ENCODE results near the gene CCBE1.

The CCBE1 gene

DNA sequence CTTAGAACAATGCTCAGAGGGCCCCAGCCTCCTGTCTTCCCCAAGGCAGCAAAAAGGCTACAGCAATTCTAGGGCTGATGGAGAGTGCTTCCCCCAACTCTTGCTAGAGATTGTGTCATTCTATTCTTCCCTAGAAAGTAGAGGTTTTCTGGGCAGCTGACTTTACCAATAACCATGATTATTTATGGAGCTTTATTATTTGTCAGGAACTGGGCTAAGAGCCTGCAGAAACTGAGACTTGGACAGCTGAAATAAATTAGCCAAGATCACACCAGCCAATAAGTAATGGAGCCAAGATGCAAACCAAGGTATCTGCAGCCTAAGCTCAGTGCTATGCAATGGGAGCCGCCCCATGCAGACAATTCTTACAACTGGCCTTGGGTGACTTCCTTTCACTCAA is 84.8 kb downstream of the CCBE1 start:
- no peak for DNase-seq

DNA sequence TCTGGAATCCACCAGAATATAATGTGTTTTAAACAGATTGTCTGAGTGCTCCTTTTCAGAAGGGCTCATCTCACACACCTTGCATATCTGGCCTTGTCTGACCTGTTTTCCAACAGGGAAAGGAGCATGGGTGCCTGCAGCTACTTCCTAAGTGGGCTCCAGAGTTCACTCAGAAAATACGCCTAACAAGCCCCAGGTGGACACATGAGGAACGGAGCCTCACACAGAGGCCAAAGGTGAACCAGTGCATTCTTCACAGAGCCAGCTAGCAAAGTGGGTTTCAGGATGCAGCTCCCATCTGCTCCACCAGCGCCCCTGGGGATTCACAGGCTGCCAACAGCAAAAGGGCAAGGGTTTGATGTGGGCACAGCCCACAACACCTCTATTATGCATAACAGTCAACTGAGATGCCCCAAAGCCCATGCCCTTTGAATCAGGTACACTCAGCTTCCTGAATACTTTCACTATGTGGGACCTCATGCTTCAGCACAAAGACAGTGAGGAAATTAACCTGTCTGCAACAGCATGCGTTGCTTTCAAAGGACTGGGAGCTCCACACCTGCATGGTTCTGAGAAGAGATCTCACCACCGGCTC is 86.6 kb downstream of the CCBE1 start:
- DNase-seq, result no peak

GRCh38 chr18:59609654-59610053 is 87.6 kb downstream of the CCBE1 start:
- no peak for DNase-seq

DNA sequence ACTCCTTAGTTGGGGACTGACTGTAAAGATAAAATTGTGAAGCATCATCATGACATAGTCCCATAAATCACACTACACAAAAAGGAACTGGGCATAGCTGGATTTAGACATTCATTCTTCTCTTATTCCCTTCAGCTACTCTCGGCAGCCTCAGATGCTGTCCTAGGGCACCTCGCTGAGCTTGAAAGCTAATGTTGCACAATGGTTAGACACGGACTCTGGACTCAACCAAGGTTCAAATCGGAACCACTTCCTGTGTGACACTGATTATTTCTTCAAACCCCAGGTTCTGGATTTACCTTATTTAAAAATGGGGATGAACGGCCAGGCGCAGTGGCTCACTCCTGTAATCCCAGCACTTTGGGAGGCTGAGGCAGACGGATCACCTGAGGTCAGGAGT is 89.8 kb downstream of the CCBE1 start:
- no peak for DNase-seq

DNA sequence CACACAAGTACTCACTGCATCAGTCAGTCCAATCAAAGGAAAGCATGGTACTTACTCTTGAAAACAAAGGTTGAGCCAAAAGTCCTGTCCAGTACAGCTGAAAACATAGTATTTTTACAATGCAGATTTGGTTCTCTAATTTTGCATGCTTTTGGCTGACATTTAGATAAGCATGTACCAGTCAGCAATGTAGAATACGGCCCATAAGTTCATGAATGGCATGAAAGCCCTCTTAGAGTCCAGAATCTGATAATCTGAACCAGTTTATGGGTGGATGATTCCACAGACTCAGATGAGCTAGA is 90.2 kb downstream of the CCBE1 start:
- DNase-seq, result no peak

DNA sequence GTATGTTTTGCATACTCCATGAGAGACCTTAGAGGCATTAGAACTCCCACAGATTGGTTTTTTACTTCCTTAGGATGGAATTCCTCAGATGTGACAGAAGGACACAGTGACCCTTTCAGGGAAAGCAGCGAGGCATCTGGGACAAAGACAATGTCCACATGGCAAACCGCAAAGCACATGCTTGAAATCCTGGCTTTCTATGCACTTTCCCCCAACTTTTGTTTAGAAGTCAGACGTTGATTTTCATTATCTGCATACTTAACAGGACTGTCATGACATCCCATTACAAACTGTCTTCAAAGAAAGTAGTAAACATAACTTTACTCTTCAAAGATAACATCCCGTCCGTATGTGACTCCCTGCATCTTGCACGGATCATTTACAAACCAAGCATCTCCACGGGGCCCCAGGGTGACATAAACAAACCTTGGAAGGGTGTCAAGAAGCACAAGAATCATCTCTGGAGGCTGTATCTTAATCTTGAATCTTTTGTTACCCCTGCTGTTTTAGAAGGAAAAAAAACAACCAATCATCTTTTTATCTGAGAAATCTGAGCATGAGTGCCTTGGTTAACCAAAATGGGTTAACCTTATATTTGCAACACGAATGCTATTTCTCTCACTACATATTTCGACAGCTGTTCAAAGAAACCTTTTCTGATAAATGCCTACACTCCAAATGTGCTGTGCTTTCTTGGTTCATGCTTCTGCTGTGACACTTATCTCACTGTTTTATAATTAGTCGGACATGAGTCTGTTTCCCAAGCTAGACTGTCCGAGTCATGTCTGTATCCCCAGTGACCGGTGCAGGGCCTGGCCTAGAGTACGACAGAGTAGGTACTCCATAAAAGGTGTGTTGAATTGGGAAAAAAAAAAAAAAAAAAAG is 90.8 kb downstream of the CCBE1 start:
- DNase-seq, result no peak

DNA sequence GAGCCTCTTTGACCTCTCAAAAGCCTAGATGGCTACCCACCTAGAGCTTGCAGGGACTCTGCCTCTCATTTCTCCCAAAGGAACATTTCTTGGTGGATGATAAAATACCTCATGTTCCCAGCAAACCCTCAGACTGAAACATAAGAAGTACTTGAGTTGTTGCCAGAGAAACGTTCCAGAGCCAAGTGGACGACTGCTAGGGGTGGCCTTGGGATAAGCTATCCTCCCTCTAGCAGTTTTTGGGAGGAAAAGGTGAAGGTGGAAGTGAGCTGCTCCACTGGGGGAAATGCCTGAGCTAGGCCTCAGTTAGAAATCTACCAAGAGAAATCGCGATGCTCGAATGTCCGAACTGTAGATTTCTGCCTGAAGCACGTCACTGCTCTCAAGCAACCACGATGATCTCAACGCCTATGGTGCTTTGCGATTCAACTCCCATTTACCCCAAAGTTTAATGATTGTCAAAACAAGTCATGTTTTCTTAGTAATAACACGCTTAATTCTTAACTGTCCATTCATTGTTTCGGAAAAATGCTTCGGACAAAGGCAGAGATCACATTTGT is 91.5 kb downstream of the CCBE1 start:
- no peak for DNase-seq

DNA sequence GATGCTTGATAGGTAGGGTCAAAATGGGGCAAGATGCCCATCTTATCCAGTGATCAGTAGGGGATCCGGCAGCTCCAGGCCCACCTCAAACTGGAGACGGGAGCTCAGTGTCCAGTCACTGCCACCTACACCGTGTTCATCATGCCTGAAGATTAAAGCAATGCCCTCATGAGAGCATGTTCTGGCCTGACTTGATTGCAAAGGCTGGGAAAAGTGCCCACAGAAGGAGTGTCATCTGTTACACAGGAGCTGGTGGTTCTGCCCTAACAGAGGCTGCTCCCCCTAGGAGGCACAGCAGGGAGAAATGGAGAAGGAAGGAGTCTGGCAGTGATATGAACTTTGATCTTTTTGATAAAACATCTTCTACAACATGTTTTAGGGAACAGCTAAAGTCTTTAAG is 92.3 kb downstream of the CCBE1 start:
- DNase-seq, result no peak

- no peak for DNase-seq
Observed at GRCh38 chr18:59597049-59597448, 100.2 kb downstream of the CCBE1 start.

DNA sequence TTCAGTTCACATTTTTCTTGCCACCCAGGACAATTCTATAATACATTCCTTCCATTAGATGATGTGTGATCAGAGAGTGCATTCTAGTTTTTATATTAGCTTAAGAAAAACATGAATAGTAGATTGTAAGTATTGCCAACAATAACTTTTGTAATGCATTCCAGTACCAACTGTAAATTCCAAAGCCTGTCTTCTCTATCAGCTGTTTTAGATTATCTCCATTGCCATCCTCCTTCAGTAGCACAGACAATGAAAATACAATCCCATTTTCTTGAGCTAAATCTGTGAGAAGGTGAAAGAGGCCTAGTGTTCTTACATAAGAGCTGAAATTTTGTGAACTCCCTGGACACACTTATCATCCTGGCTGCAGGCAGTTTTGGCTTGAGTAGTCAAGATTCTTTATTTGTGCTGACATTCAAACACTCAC is 103.9 kb downstream of the CCBE1 start:
- no peak for DNase-seq

- DNase-seq, result no peak
Observed at GRCh38 chr18:59592624-59593023, 104.6 kb downstream of the CCBE1 start.

DNA sequence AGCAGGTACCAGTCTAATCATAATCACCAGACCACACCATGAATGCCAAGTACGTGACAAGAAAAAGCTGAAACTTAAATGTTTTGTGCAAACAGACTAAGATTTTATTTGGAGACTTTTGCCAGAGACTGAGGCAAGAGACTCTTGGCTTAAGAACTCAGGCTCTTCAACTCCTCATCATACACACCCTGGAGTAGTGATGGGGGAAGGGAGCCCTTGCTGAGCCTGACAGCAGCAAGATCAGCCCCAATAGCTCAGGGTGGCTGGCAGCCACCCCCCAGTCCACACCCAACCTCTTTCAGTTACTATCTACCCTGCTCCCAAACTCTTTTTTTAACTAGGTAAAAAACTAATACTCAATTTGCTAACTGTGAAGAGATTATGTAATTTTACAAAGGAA is 114.8 kb downstream of the CCBE1 start:
- DNase-seq, result no peak

- no peak for DNase-seq
Observed at GRCh38 chr18:59579509-59579908, 117.7 kb downstream of the CCBE1 start.

DNA sequence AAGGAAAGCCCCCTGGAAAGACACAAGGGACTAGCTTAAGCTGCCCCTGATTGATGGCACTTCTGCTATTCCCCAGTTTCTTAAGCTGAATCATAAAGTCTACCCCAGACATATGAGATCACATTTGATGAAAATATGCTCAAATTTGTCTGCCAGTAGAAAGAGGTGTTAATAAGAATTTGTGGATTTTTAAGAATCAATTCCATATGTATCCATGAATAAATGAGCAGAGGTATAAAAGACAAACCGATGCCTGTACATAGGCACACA is 119.9 kb downstream of the CCBE1 start:
- DNase-seq, result no peak

DNA sequence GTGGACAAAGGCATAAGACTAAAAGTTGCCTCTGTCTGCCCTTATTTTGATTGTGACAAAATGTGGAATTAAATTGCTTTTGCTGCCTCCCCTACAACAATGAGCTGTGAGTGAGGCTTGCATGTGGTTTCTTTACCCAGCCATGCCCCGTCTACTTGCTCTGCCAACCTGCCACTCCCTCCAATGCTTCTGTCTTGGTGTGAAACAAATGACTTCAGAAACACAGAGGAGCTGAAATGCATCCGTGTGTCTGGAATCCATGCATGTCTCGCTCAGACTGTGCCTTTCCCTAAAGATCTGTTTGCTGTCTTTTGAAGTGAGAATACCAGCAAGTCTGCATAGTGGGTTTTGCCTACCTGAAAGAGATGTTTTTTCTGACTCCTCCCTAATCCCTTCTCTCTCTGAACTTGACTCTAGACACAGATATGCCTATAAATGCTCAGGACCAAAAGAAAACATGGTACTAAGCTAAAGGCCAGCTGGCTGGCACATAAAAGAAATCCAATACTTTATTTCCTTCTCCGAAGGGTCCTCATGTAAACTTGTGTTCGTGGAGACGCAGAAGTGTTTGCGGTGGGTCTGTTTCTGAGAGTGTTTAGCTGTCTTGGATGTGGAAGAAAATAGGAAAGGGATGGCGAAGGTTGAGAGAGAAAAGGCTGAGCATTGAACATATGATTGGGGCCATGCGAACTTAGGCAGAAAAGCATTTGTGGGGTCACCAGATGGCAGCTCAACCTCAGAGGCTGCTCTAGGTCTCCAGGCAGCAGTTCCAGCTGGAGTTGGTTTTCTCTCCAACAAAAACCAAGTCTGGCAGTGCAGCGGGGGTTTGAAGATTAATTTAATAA is 120.5 kb downstream of the CCBE1 start:
- DNase-seq, result no peak

GRCh38 chr18:59575995-59576394 is 121.2 kb downstream of the CCBE1 start:
- DNase-seq, result no peak

- no peak for DNase-seq
Observed at GRCh38 chr18:59573962-59574361, 123.3 kb downstream of the CCBE1 start.

DNA sequence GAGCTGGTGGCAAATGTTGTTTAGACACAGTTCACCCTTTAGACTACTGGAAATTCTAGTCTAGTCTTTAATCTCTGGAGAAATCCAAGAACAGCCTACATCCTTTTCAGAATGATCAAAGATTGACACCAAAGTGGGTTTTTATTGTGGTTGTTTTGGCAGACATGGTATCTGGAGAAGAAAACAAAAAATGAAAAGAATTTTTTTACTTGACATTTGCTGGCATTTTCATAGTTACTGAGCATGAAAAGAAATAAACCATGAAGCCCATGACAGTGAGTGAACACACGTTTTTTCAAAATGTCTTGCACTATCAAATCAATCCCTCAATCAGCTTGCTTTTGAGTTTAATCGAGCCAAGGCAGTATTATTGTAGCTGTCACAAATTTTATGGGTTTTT is 125.3 kb downstream of the CCBE1 start:
- DNase-seq, result no peak

GRCh38 chr18:59570796-59571195 is 126.4 kb downstream of the CCBE1 start:
- no peak for DNase-seq

DNA sequence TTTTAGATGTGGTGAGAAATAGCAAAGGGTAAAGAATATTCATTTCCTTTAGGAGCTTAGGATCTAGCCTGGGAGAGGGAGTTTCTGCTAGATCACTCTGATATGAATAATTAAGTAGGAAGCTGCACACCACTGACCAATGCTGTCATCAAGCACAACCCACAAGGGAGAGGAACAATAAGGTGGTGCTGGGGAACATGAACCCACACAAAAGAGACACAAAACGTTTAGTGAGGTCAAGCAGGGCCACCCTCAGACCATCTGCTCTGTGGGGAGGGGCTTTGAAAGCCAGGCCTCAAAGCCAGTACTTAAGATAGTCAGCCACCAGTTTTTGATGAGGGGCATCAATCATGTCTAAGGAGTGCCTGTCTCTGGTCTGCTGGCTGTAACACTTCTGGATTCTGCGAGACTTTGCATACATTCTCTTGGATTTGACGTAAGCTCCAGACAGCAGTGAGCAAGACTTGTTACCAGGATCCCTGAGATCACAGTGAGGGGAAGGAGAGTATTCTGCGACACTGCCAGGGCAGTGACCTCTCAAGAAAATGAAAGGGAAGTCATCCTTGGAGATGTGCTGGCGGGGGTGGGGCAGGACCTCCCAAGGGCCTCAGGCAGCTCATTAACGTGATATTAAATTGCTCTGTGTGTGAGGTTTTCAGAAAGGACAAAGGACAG is 127.0 kb downstream of the CCBE1 start:
- DNase-seq, result no peak

DNA sequence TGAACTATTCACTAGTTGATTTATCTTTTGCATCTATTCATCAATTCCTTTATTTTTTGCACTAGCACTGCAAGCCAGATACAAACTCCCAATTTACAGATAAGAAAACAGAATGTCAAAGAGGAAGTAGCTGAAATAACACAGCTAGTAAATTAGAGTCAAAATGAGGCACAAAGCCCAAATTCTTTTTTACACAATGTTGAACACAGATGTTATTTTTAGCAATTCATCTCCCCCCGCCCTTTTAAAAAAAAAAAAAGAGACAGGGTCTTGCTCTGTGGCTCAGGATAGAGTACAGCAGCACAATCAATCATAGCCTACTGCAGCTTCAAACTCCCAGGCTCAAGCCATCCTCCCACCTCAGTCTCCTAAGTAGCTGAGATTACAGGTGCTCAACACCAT is 127.8 kb downstream of the CCBE1 start:
- no peak for DNase-seq

DNA sequence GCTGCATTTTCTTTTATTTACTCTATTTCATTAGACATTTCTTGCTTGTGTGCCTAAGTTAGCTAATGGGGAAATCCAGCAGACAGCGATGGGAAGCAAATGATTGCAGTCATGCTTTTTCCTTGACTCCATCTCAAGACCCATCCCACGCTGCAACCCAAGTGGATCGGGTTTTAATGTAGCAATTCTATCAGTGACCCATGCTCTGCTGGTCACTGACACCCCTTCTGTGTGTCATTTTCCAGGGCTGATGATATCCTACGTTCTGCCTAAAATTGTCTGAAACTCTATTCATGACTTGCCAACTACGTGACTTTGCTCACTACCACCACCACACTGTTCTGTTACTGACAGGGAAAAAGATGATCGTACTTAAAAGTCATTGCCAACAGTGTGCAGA is 129.8 kb downstream of the CCBE1 start:
- DNase-seq, result no peak

- DNase-seq, result no peak
Observed at GRCh38 chr18:59566533-59566971, 130.7 kb downstream of the CCBE1 start.

All from stimulated activated CD4-positive, alpha-beta T cell treated with anti-CD3 and anti-CD28 coated beads, Interleukin-4, amount 100 ng/mL, for 24 hours (primary cell).